Thyroid gland (tissue), 4 donors: ENCODE data around the gene GAMT. TPM values are rescaled to one million over a fixed set of nuclear protein-coding genes. Genes with fewer than 3 reads are reported as not detected.

Experiments used
- DNase-seq, 2 donors: peaks; one replicate each; pipeline ENCODE4 v3.0.0-alpha.2; 2019
- H3K27ac ChIP-seq, 3 donors: fragments of 200-600 bp; sonication (generic); 1 replicate in 2 of 3; 2 replicates in 1 of 3; pipeline ENCODE4 v1.5.1; 2016 to 2019; ENCODE audit warnings: mild to moderate bottlenecking in 1 of 3, moderate library complexity in 1 of 3
- H3K27me3 ChIP-seq: fragments of 200-600 bp; sonication (generic); one replicate; pipeline ENCODE4 v1.5.1; 2019
- H3K36me3 ChIP-seq, 2 donors: fragments of 200-600 bp; sonication (generic); one replicate each; pipeline ENCODE4 v1.5.1; 2016 to 2019
- H3K4me1 ChIP-seq, 2 donors: fragments of 200-600 bp; sonication (generic); one replicate each; pipeline ENCODE4 v1.5.1; 2017 to 2019
- H3K4me3 ChIP-seq, 3 donors: fragments of 200-600 bp; sonication (generic); replicated peaks in 1 of 3; 1 replicate in 2 of 3; 2 replicates in 1 of 3; pipeline ENCODE4 v1.5.1; 2016; ENCODE audit warnings: mild to moderate bottlenecking in 1 of 3
- H3K9me3 ChIP-seq: fragments of 200-600 bp; sonication (generic); one replicate; pipeline ENCODE4 v1.5.1; 2017
- CTCF ChIP-seq, 6 experiments: fragments of 200-600 bp in 3 of 6; fragments of 450-650 bp in 3 of 6; sonication (generic) in 3 of 6; IDR thresholded peaks; one replicate each; pipeline ENCODE4 v1.5.1; 2016 to 2019; ENCODE audit warnings: antibody characterized with exemption in 6 of 6, mild to moderate bottlenecking in 2 of 6, inconsistent platforms in 1 of 6, moderate library complexity in 1 of 6
- POLR2A ChIP-seq, 2 donors: fragments of 450-650 bp; IDR thresholded peaks; one replicate each; pipeline ENCODE4 v1.6.1; 2017; ENCODE audit warnings: antibody characterized with exemption in 2 of 2, mild to moderate bottlenecking in 2 of 2, moderate library complexity in 1 of 2
- WGBS, 2 donors: methylation state at CpG; one replicate each; pipeline ENCODE4 v1.1.5; 2017; 5-methylcytosine and 5-hydroxymethylcytosine counted together
- intact Hi-C: fragments of 100-400 bp; cut with DNase I; formaldehyde crosslinking; loops from one replicate; pipeline ENCODE4 v1.15.1; 2023
- total RNA-seq, 4 donors: library from RNA; depleted of rRNA; stranded (reverse); fragments of >200 nt; gene quantifications; one replicate each; pipeline ENCODE4 v1.2.3, GENCODE V29; 2016

Gene GAMT
- total RNA-seq, 4 donors from 2014 or later = 22.2 to 39.5 (median 29.1) TPM

- Histone ChIP-seq H3K9me3 (no peaks in the 10 kb centered on the region), H3K4me1 (peaks cover 21 to 25% of the 10 kb centered on the region in 2 donors), H3K4me3 (no peak overlapping the region), H3K27ac (no peak overlapping the region), H3K36me3 (peaks cover 8 to 19% of the 10 kb centered on the region in 2 donors), H3K27me3 (no peaks in the 10 kb centered on the region)
- intact Hi-C loops = no loop called here
- no peak for DNase-seq
- no peak for TF ChIP-seq CTCF (IDR thresholded peaks at IDR 0.05)
- no peak for TF ChIP-seq POLR2A (IDR thresholded peaks at IDR 0.05)
- 16 to 26% methylated on average over 3 of the region's 3 CpGs for WGBS, 2 donors
Measured at GRCh38 chr19:1356508-1356865, 44.9 kb downstream of the GAMT start.

- Histone ChIP-seq H3K4me1 (peaks cover 21 to 24% of the 10 kb centered on the region in 2 donors), H3K9me3 (no peaks in the 10 kb centered on the region), H3K27me3 (no peaks in the 10 kb centered on the region), H3K27ac (peak overlapping the region; percentile 17 to 98 (median 85)), H3K36me3 (peaks cover 8 to 19% of the 10 kb centered on the region in 2 donors), H3K4me3 (peak overlapping the region; percentile 48 to 81 (median 61))
- DNase-seq = peak; percentile 32 to 44
- TF ChIP-seq CTCF (IDR thresholded peaks at IDR 0.05) (no peak), POLR2A (IDR thresholded peaks at IDR 0.05) (no peak)
- intact Hi-C loops = loop anchor here (2.0 kb wide), 1 partner anchor 79 kb away; no protein-coding TSS in a partner anchor
- WGBS, 2 donors = 13 to 23% methylated on average over 32 of the region's 32 CpGs
Measured at GRCh38 chr19:1355568-1356507, 45.5 kb downstream of the GAMT start.

GRCh38 chr19:1354970-1355567 is 46.3 kb downstream of the GAMT start:
- H3K27me3 ChIP-seq = no peaks in the 10 kb centered on the region
- WGBS, 2 donors = 0% methylated on average over 15 to 19 of the region's 61 CpGs
- no peak for DNase-seq
- peak in 1 of 2 donors; percentile 75 for TF ChIP-seq POLR2A (IDR thresholded peaks at IDR 0.05)
- no peak for TF ChIP-seq CTCF (IDR thresholded peaks at IDR 0.05)
- peak overlapping the region; percentile 38 to 98 (median 85) for H3K27ac ChIP-seq
- peak overlapping the region; percentile 48 to 81 (median 61) for H3K4me3 ChIP-seq
- H3K36me3 ChIP-seq = peaks cover 8 to 12% of the 10 kb centered on the region in 2 donors
- no peaks in the 10 kb centered on the region for H3K9me3 ChIP-seq
- intact Hi-C loops = loop anchor here (2.0 kb wide), 1 partner anchor 78 kb away; no protein-coding TSS in a partner anchor
- H3K4me1 ChIP-seq = peaks cover 20 to 21% of the 10 kb centered on the region in 2 donors

- intact Hi-C loops = no loop called here
- H3K27me3 ChIP-seq = no peaks in the 10 kb centered on the region
- 97 to 98% methylated on average over 9 of the region's 9 CpGs for WGBS, 2 donors
Measured at GRCh38 chr19:1353144-1353543, 48.2 kb downstream of the GAMT start.

More at GRCh38 chr19:1353144-1353543, 48.2 kb downstream of the GAMT start:
- H3K4me1 ChIP-seq = peaks cover 20 to 21% of the 10 kb centered on the region in 2 donors
- no peaks in the 10 kb centered on the region for H3K36me3 ChIP-seq
- TF ChIP-seq CTCF (IDR thresholded peaks at IDR 0.05) = no peak
- TF ChIP-seq POLR2A (IDR thresholded peaks at IDR 0.05) = no peak
- no peak for DNase-seq
- H3K4me3 ChIP-seq = no peak overlapping the region
- no peak overlapping the region for H3K27ac ChIP-seq
- H3K9me3 ChIP-seq = no peaks in the 10 kb centered on the region
